A549 (cell line): Measurements from ENCODE around the gene CRTC3.

Experiments
- ATOH8 ChIP-seq: fragments of 250-450 bp; sonication (Bioruptor Pico); IDR thresholded peaks from 2 replicates; pipeline ENCODE4 v1.5.0; 2020; ENCODE audit warnings: low read depth, mild to moderate bottlenecking, moderate library complexity
- CEBPB ChIP-seq, 2 experiments: fragments of >200 bp in 1 of 2; sonication (Bioruptor Twin) in 1 of 2; formaldehyde crosslinking in 1 of 2; IDR thresholded peaks; 2 replicates each; pipeline ENCODE4 v1.6.1; 2012 to 2016
- CTCF ChIP-seq: fragments of >200 bp; sonication (Bioruptor Twin); formaldehyde crosslinking; IDR thresholded peaks from 3 replicates; pipeline ENCODE4 v1.5.1; 2016

- TF ChIP-seq CTCF (no peak), CEBPB (IDR thresholded peaks at IDR 0.05) (no peak), ATOH8 (CRISPR knock-in tag) (no peak)
Measured at GRCh38 chr15:90609242-90610180, 79.8 kb downstream of the CRTC3 start.
